HG02610 (cell line): ENCODE results near the gene EARS2.
"Not testable (repeated sequence)": the region's sequence is repeated elsewhere in the genome, so short reads cannot be mapped to it uniquely, and the experiment has no call there.

Source experiments
- ATAC-seq: cut with Tn5 transposase; IDR thresholded peaks from one replicate; pipeline ENCODE4 v1.9.1; 2021; ENCODE audit warnings: mild to moderate bottlenecking, moderate library complexity; ENCODE audit not compliant: unreplicated experiment

Gene EARS2

GRCh38 chr16:23556881-23557778 is at the start of gene EARS2, which contains the start of gene UBFD1:
Gene EARS2 (minus strand): TSS chr16:23557350. CDS start chr16:23557343, 7 bp downstream.
Gene UBFD1 (plus strand): TSS chr16:23557727. CDS start chr16:23557743, 16 bp downstream.
- peak; percentile 92 for ATAC-seq

DNA sequence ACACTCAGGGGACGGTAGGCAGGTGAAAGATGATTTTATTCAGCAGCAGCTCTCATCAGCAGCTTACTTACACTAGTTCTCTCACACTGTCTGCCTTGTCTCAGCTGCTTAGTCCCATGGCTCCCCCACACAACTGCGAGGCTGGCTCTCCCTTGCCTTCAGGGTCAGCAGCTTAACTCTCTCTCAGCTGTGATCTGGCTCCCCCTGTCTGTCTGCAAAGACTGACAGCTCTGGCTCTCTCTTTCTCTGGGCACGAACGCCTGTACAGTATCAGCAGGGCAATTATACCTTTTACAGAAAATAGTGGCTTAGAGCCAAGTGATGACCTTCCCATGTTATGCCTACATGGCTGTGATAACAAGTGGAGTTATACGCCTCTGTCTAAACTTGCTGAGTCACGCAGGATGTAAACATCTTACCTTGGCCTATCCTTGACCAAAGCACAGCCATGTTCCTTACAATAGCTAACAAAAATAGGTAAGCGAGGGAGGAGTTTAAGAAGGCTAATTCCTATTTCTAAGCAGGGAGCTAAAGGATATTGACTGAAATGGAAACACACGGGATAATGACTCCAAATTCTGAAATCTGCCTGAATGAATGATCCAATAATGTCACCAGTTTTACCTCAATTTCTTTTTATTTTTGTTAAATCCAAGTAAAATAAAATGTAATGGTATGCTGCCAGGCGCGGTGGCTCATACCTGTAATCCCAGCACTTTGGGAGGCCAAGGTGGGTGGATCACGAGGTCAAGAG is 40.0 kb upstream of the EARS2 start:
- ATAC-seq = no peak

DNA sequence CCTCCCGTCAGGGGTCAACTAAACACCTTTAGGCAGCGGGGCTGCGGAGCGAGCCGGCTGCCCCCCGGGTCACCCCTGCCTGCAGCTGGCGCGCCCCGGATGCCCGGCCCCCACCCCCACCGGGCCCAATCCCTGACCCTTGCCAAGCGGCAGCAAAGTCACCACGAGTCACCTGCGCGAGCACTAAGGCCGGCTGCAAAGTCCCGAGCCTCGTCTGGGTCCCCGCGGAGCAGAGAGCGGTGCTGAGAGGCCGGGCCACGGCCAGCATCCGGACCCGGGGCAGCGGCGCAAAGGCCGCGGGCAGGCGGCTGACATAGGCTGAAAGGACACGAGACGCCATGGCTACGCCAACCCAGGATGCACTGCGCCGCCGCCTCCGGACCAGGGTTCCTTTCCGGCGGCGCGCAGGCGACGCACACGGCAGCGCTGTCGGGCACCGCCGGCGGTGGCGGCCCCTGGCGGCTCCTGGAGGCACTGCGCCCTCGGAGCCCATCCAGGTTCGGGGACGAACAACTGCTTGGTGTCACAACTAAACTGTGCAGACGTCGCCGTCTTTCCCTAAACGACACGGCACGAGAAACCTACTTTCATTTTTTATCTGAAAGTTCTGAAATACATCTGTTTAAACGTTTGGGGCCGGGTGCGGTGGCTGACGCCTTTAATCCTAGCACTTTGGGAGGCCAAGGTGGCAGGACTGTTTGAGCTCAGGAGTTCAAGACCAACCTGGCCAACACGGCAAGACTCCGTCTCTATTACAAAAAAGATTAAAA is 39.0 kb upstream of the EARS2 start, which contains the start of gene NDUFAB1:
Gene NDUFAB1 (minus strand): TSS at position 366 of the 770 bp plus-strand sequence. CDS start 26 bp downstream, at position 340.
- ATAC-seq = peak; percentile 93

GRCh38 chr16:23595246-23595950 is 38.2 kb upstream of the EARS2 start:
- ATAC-seq = no peak

DNA sequence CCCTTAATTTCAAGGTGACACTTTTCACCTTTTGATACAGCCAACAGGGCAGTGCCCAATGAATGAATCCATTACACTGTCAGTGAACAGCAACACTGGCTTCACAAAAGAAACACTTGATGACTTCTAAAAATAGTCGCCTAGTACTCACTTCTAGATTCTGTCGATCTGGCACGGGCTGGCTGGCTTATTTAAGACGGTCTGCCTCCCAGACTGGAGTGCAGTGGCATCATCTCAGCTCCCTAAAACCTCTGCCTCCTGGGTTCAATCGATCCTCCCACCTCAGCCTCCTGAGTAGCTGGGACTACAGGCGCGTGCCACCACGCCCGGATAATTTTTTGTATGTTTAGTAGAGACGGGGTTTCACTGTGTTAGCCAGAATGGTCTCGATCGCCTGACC is 37.0 kb upstream of the EARS2 start:
- ATAC-seq = no peak

- no peak for ATAC-seq
These were observed 33.0 kb upstream of the EARS2 start for GRCh38 chr16:23590181-23590580.

- no peak for ATAC-seq
These were observed 30.6 kb upstream of the EARS2 start for GRCh38 chr16:23587726-23588125.

DNA sequence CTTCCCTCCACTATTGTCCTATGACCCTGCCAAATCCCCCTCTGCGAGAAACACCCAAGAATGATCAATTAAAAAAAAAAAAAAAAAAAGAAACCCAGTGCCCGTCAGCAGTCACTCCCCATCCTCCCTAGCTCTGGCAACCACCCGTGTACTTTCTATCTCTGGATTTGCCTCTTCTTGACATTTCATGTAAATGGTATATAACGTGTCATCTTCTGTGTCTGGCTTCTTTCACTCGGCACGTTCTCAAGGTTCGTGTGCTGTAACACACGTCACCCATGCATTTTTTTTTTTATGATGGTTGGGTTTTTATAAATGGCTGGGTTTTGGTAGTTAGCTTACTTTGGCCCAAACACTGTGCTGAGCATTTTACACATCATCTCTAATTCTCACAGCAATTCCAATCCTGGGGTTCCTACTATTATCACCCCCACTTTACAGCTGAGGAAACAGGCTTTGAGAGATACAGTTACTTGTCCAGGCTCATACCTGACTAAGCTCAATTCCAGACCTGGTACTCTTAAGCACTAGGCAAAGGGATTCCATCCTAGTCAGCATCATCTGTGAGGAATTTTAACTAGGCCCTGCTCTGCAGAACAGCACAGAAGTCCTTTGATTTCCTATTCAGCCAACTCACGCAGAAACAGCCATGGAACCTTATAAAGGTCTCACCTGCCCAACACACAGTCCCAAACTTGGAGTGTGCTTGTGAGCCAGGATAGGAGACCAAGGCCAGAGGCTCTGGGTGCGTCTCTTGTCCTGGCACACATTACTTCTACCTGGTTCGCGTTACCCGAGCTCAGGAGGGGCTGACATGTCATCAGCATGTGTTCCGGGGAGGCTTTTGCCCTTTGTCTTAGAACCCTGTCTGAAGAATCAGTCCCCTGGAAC is 27.3 kb upstream of the EARS2 start:
- ATAC-seq = no peak

- ATAC-seq = not testable (repeated sequence)
These were observed 26.1 kb upstream of the EARS2 start for GRCh38 chr16:23583271-23583670.

DNA sequence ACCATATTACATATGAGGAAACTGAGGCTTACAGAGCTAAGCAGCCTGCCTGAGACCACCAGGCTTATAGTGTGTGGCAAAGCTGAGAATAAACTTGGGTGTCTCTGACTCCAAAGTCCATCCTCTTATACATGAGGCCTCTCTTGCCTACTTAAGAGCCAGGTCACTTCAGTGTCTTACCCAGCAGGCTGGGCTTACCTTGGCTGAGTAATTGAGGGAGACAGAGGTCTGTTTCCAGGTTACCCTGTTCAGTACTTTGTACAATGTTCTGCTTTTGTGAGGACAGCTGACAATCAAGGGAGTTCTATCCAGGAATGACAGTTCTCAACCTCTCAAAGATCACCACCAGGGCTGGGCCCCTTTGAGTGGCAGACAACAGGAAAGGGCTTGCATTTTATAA is 24.6 kb upstream of the EARS2 start:
- ATAC-seq = no peak

DNA sequence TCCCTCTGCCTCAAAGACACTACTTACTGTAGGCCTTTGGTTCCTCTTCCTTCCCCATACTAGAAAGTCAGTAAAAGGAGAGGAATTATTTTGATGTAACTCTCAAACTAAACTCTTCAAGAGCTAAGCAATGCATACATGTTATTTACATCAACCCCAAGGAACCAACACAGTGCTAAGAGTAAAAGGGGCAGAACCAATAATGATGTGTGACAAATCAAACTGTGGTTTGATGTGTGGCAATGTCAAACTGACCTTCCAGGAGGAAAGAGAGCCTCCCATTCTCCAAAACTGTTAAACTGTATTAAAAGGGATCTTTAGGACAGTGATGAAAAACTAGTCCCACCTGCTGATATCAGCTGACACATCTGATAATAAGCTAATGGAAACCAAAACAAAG is 23.2 kb upstream of the EARS2 start:
- no peak for ATAC-seq

DNA sequence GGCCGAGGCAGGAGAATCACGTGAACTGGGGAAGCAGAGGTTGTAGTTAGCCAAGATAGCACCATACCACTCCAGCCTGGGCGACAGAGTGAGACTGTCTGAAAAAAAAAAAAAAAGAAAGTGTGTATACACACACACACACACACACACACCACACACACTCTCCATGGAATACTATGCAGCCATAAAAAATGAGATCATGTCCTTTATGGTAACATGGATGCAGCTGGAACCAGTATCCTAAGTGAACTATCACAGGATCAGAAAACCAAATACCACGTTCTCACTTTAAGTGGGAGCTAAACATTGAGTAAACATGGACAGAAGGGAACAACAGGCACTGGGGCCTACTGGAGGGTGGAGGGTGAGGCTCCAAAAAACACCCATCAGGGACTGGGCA is 22.2 kb upstream of the EARS2 start:
- ATAC-seq = no peak

GRCh38 chr16:23578101-23578830 is 21.1 kb upstream of the EARS2 start:
- ATAC-seq = no peak

- ATAC-seq = no peak
These were observed 20.3 kb upstream of the EARS2 start for GRCh38 chr16:23577493-23577892.

DNA sequence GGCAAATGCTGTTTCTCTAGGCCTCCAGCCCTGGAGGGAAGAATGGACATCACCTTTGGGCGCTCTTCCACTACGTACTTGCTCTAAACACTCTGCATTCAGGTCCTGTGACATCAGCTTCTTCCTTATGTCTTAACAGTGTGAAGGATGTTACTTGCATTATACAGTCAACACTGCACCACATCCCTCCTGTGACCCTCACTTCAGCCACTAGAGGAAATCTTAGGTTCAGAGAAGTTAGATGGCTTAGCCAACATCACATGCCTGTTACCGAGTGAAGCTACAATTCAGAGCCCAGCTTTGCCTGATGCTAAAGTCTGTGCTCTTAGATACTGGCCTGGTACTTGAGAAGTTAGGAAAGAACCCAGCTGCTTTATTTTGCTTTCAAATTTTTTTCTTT is 18.7 kb upstream of the EARS2 start:
- ATAC-seq = no peak

- no peak for ATAC-seq
These were observed 16.7 kb upstream of the EARS2 start for GRCh38 chr16:23573817-23574216.

GRCh38 chr16:23572394-23572793 is 15.2 kb upstream of the EARS2 start:
- ATAC-seq = no peak

DNA sequence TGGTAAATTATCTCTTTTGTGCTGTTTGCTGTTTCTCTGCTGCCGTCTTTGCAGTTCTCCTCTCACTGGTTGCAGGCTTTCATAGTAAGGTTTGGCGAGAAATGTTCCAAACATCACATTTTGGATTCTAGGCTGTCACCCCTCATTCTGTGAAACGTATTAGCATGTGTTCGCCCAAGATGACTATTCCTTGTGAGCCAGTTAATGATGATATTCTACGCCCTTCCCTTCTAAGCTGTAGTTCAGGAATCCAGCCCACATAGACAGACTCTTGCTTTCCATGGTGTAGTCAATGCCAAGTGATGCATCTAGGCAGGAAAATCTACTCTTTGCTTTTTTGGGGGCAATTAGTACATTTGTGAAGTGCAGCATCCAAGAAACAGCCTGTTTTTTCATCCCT is 14.7 kb upstream of the EARS2 start:
- no peak for ATAC-seq
